Fibroblast of lung (primary cell): ENCODE data around the gene WDR72. TPM values are rescaled to one million over a fixed set of nuclear protein-coding genes. Genes with fewer than 3 reads are reported as not detected.

Source experiments
- DNase-seq, 2 donors: peaks; one replicate each; pipeline versions ENCODE4 v3.0.0 to v3.0.0-alpha.2; 2010; ENCODE audit warnings: low read depth in 2 of 2
- H2AFZ ChIP-seq: 2 replicates; pipeline ENCODE4 v1.5.1; 2012; ENCODE audit warnings: low read length, control low read depth, inconsistent platforms
- H3K27ac ChIP-seq: 2 replicates; pipeline ENCODE4 v1.5.1; 2011; ENCODE audit warnings: low read length, control low read depth; ENCODE audit not compliant: insufficient read depth
- H3K27me3 ChIP-seq: 2 replicates; pipeline ENCODE4 v1.5.1; 2011; ENCODE audit warnings: mild to moderate bottlenecking, low read length; ENCODE audit not compliant: control insufficient read depth, insufficient read depth
- H3K36me3 ChIP-seq: 2 replicates; pipeline ENCODE4 v1.5.1; 2011; ENCODE audit warnings: low read length; ENCODE audit not compliant: control insufficient read depth, insufficient read depth
- H3K4me1 ChIP-seq: 2 replicates; pipeline ENCODE4 v1.5.1; 2011; ENCODE audit warnings: low read length; ENCODE audit not compliant: control insufficient read depth, insufficient read depth; ENCODE audit errors: extremely low read depth
- H3K4me2 ChIP-seq: 2 replicates; pipeline ENCODE4 v1.5.1; 2011; ENCODE audit warnings: low read length, control low read depth; ENCODE audit not compliant: insufficient read depth; ENCODE audit errors: extremely low read depth
- H3K4me3 ChIP-seq, 4 experiments: fragments of 200-600 bp in 1 of 4; sonication (generic) in 1 of 4; replicated peaks in 1 of 4; 2 replicates each; pipeline ENCODE4 v1.5.1; 2011 to 2016; ENCODE audit warnings: low read length in 4 of 4, low read depth in 3 of 4, mild to moderate bottlenecking in 3 of 4, control low read depth in 2 of 4, inconsistent platforms in 1 of 4, mixed read lengths in 1 of 4; ENCODE audit not compliant: insufficient read depth in 1 of 4; ENCODE audit errors: control extremely low read depth in 1 of 4
- H3K79me2 ChIP-seq: 2 replicates; pipeline ENCODE4 v1.5.1; 2012; ENCODE audit warnings: mild to moderate bottlenecking, low read length, inconsistent platforms; ENCODE audit not compliant: control insufficient read depth, insufficient read depth
- H3K9ac ChIP-seq: 2 replicates; pipeline ENCODE4 v1.5.1; 2011; ENCODE audit warnings: mild to moderate bottlenecking, low read length, control low read depth; ENCODE audit not compliant: insufficient read depth
- H3K9me3 ChIP-seq: 2 replicates; pipeline ENCODE4 v1.5.1; 2012; ENCODE audit warnings: low read depth, low read length; ENCODE audit not compliant: control insufficient read depth, insufficient read depth
- H4K20me1 ChIP-seq: 2 replicates; pipeline ENCODE4 v1.5.1; 2011; ENCODE audit warnings: low read length; ENCODE audit not compliant: control insufficient read depth, insufficient read depth; ENCODE audit errors: extremely low read depth
- EZH2 ChIP-seq: IDR thresholded peaks from 2 replicates; pipeline ENCODE4 v1.5.1; 2012; ENCODE audit warnings: low read length, control low read depth, mild to moderate bottlenecking; ENCODE audit errors: missing control alignments
- polyA plus RNA-seq, 2 donors: library from polyadenylated mRNA; depleted of rRNA in 1 of 2; stranded (reverse) in 1 of 2; unstranded in 1 of 2; fragments of >200 nt; gene quantifications; 2 replicates each; pipeline ENCODE4 v1.2.1, GENCODE V29; 2011 to 2012; ENCODE audit warnings: missing spikeins in 1 of 2
- total RNA-seq: library from RNA; depleted of rRNA; stranded (reverse); fragments of >200 nt; gene quantifications from 2 replicates; pipeline ENCODE4 v1.2.1, GENCODE V29; 2014
- TF ChIP-seq, protein P1 (sequence below), 2 donors: IDR thresholded peaks in 1 of 2; conservative IDR thresholded peaks in 1 of 2; 1 replicate in 1 of 2; 2 replicates in 1 of 2; pipeline ENCODE4 v1.5.1; 2011 to 2012; ENCODE audit warnings: low read length in 2 of 2, control low read depth in 1 of 2, inconsistent platforms in 1 of 2, low read depth in 1 of 2, mild to moderate bottlenecking in 1 of 2

The WDR72 gene
- total and polyA plus RNA-seq, 2 donors (not counting 1 experiment from before 2014, with no cell fraction given) = not detected

DNA sequence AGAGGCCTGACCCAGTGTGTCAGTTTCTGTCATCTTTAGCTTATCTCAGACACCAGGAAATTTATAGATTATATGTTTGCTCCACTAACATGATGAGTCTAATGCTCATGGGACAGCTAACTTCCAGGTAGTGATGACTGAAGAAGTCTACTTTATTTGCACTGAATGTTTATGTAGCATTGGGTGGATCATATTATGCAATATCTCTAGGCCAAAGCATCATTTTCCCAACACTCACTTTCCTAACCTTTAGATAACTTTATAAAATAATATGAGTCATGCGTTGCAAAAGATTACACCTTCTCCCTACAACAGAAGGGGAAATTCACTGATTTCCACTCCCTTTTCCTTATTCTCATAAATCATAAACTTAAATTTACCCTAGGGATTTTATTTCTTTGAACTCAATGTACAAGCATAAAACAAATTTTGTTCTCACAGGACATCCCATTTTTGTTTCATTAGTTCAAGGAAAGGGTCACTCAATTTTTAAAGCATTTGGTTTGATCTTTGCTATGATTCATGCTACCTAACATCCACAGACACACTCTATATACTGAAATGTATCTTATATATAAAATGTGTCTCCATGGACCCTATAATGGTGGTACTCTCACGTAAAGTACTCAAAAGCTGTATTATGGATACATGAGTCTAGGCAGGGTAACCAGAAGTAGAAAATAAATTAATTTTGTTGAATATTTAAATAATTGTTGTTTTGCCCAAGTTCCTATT lies 225.2 kb downstream of the WDR72 start:
- Histone ChIP-seq H2AFZ (no peak overlapping the region), H3K27me3 (no peaks in the 10 kb centered on the region), H3K36me3 (no peaks in the 10 kb centered on the region), H3K9ac (no peak overlapping the region), H3K4me1 (no peaks in the 10 kb centered on the region), H3K27ac (no peak overlapping the region), H3K9me3 (no peaks in the 10 kb centered on the region), H3K4me2 (no peak overlapping the region), H3K4me3 (no peak overlapping the region), H4K20me1 (no peaks in the 10 kb centered on the region), H3K79me2 (no peaks in the 10 kb centered on the region)
- TF ChIP-seq EZH2 = no peak
- TF ChIP-seq, protein P1, sequence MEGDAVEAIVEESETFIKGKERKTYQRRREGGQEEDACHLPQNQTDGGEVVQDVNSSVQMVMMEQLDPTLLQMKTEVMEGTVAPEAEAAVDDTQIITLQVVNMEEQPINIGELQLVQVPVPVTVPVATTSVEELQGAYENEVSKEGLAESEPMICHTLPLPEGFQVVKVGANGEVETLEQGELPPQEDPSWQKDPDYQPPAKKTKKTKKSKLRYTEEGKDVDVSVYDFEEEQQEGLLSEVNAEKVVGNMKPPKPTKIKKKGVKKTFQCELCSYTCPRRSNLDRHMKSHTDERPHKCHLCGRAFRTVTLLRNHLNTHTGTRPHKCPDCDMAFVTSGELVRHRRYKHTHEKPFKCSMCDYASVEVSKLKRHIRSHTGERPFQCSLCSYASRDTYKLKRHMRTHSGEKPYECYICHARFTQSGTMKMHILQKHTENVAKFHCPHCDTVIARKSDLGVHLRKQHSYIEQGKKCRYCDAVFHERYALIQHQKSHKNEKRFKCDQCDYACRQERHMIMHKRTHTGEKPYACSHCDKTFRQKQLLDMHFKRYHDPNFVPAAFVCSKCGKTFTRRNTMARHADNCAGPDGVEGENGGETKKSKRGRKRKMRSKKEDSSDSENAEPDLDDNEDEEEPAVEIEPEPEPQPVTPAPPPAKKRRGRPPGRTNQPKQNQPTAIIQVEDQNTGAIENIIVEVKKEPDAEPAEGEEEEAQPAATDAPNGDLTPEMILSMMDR (conservative IDR thresholded peaks at IDR 0.05 in 1 of 2, IDR thresholded peaks at IDR 0.05 in 1 of 2; ENCODE audit: low read depth in 1 of 2, low read length in 2 of 2) = no peak
- no peak for DNase-seq

DNA sequence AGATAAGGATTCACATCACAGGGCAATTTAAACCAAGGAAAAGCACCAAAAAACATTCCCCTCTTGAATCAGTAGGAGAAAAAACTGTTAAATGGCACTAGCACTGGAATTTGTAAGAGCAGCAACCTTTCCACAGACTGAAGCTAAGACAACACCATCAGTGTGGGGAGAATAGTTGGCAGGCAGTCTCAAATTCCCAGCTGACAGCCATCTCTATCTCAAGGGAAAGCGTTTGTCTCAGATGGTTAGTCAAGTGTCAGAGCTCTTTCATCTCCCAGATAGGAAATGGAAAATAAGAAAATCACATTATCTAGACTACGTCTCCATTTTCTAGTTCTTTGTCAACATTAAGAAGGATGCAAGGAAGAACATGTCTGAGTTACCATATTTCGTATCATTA lies 228.7 kb downstream of the WDR72 start:
- H3K4me1 ChIP-seq = no peaks in the 10 kb centered on the region
- TF ChIP-seq, protein P1 (conservative IDR thresholded peaks at IDR 0.05 in 1 of 2, IDR thresholded peaks at IDR 0.05 in 1 of 2; ENCODE audit: low read depth in 1 of 2, low read length in 2 of 2) = no peak
- TF ChIP-seq EZH2 = no peak
- no peak overlapping the region for H2AFZ ChIP-seq
- H3K9me3 ChIP-seq = no peaks in the 10 kb centered on the region
- H3K27ac ChIP-seq = no peak overlapping the region
- no peak for DNase-seq
- H3K4me2 ChIP-seq = no peak overlapping the region
- H3K27me3 ChIP-seq = no peaks in the 10 kb centered on the region
- H4K20me1 ChIP-seq = no peaks in the 10 kb centered on the region
- no peaks in the 10 kb centered on the region for H3K36me3 ChIP-seq
- H3K9ac ChIP-seq = no peak overlapping the region
- H3K79me2 ChIP-seq = no peaks in the 10 kb centered on the region
- no peak overlapping the region for H3K4me3 ChIP-seq

DNA sequence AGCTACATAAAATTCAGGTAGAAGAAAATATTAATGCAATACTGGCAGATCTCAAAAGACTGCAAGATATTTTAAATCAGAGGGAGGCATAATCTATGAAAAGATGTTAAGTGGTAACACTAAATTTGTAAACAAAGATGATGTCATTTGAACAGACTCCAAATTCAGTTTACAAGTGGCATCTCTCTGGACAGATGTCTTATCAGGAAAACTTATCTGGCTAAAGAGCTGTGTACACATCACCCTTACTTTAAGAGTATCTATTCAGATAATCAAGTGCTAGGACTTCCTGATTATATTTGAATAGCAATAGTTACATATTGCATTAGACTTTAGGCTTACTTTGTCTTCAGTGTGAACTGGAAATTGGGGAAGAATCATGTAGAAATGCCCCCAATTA lies 231.5 kb downstream of the WDR72 start:
- H3K4me3 ChIP-seq = no peak overlapping the region
- no peaks in the 10 kb centered on the region for H4K20me1 ChIP-seq
- no peak overlapping the region for H3K27ac ChIP-seq
- no peaks in the 10 kb centered on the region for H3K27me3 ChIP-seq
- no peak overlapping the region for H3K4me2 ChIP-seq
- no peak overlapping the region for H2AFZ ChIP-seq
- TF ChIP-seq EZH2 = no peak
- TF ChIP-seq, protein P1 (conservative IDR thresholded peaks at IDR 0.05 in 1 of 2, IDR thresholded peaks at IDR 0.05 in 1 of 2; ENCODE audit: low read depth in 1 of 2, low read length in 2 of 2) = no peak
- no peaks in the 10 kb centered on the region for H3K79me2 ChIP-seq
- H3K4me1 ChIP-seq = no peaks in the 10 kb centered on the region
- H3K36me3 ChIP-seq = no peaks in the 10 kb centered on the region
- H3K9me3 ChIP-seq = no peaks in the 10 kb centered on the region
- DNase-seq = no peak
- no peak overlapping the region for H3K9ac ChIP-seq
